ENCODE measurements around the gene CAPN15.
A peak's percentile ranks its signal among the peaks of the same experiment; 100 is the strongest.

The CAPN15 gene

DNA sequence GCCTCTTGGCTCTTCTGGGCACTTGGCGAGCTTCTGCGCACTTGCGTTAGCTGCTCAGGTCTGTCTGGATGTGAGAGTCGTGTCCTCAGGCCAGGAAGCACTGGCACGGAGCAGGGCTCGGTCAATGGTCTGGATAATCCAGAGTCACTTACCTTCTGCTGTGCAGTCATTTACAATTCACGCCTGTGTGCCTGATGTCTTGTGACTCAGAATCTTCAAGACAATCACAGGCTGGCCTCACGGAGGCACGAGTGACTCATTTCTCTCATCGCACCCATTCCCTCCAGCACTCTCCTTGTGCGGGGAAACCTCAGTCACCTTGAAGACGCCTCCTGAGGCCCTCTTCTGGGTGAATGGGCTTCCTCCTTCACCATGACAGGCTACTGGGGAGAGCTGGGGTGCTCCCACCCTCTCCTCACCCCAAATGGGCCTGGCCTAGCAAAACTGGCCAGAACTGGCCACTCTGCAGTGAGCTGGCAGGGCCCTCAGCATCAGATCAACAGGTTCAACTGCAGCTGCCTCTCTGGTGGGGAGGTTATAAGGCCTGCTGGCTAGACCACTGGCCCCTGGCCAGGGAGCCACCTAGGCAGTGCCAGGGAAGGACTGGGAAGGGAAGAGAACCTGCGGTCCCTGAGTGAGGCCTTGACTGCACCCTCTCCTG lies 1.9 kb upstream of the CAPN15 start:
- peak; percentile 67 to 82 (median 71) for DNase-seq (ENCODE audit: low read depth in 3 of 3)

DNA sequence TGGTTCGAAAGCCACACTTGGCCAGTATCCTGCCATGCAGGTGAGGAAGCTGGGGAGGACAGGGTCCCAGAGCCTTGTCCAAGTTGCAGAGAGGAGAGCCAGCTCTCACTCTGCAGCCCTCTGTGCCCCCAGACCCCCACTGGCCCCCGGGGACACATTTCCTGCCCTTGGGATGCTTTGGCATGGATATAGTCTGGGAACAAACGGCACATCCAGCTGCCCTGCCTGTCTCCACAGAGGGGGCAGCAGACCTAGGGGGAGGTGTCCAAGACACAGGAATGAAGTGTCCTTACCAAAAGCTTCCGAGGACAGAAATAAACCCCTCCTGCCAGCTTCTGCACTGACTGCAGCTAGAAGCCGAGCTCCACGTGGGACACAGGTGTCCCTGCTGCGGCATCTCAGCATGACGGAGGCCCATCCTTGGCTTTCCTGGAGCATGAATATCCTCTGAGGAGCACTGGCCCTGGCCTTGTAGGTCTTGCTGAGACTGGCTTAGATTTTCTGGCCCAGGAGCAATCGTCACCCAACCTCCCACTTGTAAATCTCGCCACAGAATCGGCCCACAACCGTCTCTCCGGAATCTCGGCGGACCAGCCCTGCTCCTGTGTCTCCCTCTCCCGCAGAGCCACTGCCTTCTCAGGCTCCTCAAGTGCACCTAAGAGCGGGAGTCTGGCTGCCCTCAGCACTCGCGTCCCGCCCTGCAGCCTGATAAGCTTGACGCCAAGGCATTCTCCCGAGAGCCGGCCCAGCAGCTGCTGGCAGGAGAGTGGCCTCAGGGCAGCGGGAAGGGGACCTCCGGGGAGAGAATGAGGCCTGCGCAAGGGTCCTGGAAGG lies 1.1 kb upstream of the CAPN15 start:
- peak in 1 of 3 donors; percentile 19 for DNase-seq (ENCODE audit: low read depth in 3 of 3)

DNA sequence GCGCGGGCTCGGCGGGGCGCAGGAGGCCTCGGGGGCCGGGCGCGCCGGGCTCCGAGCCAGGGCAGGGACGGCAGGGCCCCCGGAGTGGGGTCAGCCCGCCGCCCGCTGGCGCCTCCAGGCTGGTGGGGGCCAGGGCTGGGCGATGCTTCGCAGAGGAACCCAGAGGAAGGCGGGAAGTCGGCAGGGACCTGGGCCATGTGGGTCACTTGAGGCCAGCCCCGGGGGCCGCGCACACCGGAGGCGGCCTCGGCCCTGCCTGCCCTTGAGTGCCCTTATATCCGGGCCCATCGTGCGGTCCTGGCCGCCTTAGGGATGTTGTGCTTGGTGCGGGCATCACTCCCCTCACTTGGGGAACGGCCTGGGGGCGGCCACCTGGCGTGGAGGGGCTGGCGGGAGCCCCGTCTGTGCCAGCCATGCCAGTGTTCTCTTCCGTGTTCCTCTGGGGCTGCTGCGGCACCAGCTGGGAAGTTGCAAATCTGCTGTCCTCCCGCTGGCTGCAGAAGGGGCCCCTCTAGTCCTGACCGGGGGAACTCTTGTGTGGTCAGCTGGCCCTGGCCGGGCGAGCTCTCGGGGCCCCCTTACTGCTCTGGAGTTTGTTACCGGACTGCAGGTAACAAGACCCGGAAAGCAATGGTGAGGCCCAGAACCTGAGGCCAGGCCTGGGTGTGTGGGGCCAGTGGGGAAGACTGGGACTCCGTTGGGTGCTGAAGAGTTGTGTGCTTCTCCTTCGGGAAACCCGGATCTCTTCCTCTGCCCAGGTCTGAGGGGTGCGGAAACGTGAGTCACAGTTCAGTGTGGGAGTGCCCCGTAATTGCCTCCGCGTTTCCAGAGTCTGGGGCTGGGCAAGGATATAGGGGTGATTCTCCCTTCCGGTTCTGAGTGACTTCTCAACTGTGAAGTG lies 849 bp downstream of the CAPN15 start:
- peak in 1 of 3 donors; percentile 31 for DNase-seq (ENCODE audit: low read depth in 3 of 3)

DNA sequence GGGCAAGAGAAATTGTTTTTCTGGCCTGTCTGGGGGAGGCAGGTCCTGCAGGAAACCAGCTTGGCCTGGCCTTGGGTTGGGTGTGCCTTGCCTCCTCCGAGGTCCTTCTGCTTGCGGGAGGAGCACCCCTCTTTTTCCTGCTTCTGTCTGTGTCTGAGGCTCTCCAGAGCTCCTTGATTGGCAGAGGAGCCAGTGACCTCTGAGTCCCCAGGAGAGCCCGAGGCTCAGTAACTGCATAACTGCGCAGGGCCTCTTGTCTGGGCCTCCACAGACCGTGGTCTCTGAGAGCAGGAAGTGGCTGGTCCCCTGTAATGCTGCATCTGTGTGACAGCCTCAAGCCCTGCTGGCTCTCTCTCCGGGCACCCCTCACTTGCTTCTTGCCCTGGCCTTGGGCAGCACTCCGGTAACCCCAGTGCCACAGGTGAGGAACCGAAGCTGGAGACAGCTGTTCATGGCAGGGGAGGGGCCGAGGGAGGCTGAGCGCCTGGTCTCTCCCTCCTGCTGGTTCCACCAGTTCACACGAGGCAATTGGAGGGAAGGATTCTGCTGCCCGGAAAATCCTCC lies 1.6 kb downstream of the CAPN15 start:
- DNase-seq (ENCODE audit: low read depth in 3 of 3) = no peak

DNA sequence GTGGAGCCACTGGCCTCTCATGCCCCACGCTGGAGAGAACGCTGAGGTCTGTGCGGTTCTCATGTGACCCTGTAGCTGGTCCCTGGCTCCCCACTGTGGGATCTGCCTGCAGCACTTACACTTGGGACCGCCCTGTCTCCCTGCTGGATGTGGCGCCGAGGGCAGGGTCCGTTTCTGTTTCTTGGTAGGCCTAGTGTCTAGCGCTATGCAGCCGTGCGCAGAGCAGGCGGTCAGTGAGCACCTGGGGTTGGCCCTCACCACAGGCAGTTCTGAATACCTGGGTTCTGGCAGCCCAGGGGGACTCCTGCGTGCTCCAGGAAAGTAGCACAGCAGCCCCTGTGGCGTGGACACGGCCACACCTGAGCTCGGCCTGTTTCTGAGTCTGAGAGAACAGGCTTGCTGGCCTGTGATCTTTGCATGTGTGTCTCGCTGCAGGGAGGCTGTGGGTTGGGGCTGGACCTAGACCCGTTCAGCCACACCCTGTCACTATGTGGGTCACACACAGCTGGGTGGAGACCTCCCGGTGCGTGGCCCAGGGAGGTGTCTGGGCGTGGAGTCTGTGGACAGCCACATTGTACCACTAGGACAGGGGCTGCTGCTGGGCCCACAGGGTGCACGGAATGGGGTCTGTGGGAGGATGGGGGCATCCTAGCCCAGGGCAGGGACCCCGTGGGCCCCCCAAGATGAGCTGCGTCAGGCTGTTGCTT lies 2.8 kb downstream of the CAPN15 start:
- no peak for DNase-seq (ENCODE audit: low read depth in 3 of 3)

DNA sequence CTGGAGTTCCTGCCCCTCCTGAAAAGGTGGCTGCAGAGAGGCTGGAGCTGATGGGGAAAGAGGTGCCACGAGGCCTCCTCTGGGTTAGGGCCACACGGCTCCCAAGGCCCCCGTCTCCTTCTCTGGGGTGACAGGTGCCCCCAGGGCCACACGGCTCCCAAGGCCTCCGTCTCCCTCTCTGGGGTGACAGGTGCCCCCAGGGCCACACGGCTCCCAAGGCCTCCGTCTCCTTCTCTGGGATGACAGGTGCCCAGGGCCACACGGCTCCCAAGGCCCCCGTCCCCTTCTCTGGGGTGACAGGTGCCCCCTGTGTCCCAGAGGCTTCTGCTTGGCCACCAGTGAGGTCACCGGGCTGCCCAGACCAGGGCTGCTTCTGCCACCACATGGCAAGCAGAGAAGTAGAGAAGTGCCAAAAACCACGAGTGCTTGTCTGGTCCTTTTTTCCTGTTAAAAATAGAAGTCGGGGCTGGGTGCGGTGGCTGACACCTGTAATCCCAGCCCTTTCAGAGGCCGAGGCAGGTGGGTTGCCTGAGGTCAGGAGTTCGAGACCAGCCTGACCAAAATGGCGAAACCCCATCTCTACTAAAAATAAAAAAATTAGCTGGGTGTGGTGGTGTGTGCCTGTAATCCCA lies 4.1 kb downstream of the CAPN15 start:
- no peak for DNase-seq (ENCODE audit: low read depth in 3 of 3)

DNA sequence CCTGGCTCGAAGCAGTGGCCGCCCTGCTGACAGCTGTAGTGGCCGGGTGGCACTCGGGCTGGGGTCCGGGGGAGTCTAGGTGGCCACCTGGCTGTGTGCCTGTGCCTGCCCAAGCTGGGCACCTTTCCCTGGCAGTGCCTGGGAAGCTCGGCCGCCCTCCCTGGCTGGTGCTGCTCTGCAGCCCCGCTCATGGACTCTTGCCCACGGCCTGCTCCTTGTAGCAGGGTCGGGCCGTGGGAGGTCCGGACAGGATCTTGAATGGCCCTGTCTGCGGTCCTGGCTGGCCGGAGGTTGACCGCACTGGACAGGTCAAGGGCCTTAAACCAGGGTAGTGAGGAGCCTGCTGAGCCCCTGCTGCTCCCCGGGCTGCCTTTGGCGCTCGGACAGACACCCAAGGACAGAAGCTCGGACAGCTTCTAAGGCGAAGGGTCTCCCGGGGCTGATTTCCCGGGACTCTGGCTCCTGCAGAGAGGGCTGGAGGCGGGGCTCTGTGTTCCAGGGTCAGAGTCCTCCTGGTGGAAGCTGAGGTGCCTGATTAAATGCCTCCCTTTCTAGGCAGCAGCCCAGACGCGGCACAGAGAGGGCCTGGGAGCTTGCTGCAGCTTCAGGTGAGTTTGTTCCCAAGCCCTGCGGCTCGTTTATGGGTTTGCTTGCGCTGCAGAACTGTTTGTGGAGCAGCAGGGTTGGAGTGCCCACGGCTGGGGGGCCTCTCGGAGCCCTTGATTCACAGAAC lies 6.0 kb downstream of the CAPN15 start:
- DNase-seq (ENCODE audit: low read depth in 3 of 3) = no peak

DNA sequence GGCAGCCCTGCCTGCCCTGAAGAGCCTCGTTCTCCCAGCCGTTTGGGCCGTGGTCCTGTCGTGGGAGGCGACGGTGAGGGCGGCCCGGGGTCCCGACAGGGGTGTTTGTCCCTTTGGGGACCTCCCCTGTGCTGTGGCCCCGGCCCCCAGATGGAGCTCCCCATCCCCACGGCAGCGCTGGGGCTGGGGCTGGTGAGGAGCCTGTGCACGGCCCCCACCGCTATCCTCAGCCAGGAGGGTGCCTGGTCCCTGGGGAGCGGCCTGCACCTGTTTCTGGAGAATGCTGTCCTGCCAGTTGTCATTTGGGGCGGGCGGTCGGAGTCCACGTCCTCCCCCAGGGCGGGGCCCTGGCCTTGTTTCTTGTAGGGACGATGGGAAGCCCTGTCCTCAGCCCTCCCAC lies 6.6 kb downstream of the CAPN15 start:
- DNase-seq (ENCODE audit: low read depth in 3 of 3) = no peak

DNA sequence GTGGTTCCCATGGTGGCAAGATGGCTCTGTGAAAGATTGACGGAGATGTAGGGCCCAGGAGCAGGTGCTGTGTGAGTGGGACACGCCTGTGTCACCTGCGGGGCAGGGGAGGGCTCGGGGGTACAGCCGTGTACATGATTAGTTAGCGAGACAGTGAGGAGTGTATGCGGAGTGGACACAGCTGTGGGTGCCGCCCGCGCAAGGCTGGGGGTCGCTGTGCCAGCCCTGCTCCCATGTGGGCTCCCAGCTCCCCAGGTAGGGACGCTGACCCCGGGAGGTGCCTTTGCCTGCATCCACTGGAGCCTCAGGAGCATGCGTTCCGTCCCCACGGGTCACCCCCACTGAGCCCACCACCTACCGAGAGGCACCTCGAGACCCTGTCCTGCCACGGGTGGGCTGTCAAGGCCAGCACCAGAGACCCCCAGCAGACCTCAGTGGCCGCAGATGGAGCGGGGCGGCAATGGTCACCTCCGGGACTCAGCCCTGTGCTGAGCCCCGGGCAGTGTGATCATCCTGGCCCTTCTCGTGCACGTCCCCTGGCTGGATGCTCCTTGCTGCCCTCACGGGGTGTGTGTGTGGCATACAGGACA lies 7.4 kb downstream of the CAPN15 start:
- no peak for DNase-seq (ENCODE audit: low read depth in 3 of 3)

DNA sequence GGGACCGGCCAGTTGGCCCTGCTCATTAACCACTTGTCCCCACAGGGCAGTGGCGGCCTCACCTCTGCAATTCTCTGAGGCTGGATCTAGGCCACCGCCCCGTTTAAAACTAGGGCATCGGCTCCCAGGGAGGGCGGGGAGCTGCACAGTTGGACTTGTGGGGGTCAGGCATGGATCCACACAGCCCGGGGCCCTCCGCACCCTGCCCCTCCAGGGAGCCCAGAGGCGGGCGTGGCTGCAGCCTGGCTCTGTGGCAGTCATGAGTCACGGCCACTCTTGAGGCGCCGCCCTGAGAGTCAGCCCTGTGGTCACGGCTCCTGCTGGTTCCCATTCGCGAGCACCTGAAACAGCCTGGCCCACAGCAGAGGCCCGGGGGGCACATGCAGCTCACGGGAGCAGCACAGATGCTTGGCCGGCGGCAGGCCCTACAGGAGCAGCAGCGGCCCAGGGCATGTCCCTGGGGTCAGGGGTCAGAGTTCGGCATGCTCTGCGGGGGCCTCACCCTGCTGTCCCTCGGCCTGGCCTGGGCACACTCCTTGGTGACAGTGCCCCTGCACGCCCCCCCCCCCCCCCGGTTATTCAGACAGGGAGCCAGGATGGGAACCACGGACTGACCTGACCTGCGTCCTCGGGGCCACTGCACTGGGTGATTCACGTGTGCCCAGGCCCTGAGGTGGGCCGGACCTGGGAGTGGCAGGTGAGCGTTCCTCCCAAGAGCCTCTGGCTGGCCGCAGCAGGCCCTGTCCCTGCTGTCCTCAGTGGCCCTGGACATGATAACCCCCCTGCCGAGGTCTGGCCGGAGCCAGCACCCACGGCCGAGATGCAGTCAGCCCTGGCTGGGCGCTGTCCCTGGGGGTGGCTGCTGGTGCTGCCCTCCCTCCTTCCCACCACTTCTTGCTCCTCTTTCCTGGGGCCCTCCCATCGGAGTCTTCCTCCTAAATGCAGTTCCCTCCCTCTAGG lies 8.2 kb downstream of the CAPN15 start:
- no peak for DNase-seq (ENCODE audit: low read depth in 3 of 3)

DNA sequence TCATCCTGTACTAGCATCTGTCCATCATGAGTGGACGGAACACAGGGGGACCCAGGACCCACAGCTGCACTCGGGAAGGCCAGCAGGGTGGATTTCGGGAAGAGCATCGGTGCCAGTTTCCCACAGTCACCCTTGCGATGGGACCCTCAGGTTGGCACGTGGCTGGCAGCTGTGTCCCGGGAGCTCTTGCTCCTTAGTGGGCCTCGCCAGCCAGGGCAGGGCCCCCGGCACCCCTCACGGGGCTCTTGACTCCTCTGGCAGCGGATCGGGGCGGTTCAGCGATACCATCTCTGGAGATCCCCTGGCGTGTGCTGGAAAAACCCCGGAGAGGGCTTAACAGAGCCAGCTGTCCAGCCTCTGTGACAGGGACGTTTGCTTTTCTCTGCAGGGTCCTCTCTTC lies 9.2 kb downstream of the CAPN15 start:
- DNase-seq (ENCODE audit: low read depth in 3 of 3) = no peak

DNA sequence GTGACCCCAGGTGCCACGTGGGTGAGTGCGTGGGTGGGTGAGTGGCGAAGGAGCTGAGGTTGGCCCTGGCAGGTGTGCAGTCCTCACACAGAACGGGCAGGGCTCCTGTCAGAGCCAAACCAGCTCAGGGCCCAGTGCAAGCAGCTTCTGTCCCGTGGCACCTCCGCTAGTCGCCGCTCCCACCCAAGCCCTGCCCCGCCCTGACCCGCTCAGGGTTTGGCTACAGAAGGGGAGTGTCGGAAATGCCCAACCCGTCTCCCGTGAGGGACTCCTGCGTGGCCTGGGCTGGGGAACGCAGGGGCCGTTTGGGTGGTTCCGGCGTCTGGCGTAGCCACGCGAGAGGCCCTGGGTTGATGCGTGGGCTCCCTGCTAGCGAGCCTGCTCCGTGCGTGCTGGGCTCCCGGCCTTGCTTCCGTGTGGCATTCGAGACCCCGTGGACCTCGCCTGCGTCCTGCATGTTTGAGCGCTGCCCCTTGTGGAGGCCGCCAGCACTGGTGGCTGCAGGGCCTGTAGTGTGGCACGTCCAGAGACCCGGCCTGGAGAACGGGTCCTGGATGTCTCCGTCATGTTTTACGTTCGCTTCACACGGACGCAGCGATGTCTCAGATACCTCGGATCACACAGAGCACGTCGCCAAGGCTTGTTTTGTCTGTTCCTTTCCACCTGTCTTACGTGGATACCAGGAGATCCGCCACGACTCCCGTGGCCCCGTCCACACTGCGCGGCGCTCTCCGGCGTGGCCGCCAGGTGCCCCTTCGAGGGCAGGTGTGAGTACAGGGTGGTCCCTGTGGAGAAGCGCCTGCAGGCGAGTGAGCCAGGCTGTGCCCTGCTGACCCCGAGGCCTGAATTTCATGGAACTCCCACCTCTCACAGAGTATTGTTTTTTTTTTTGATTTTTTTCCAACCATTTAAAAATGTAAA lies 10.2 kb downstream of the CAPN15 start:
- no peak for DNase-seq (ENCODE audit: low read depth in 3 of 3)

DNA sequence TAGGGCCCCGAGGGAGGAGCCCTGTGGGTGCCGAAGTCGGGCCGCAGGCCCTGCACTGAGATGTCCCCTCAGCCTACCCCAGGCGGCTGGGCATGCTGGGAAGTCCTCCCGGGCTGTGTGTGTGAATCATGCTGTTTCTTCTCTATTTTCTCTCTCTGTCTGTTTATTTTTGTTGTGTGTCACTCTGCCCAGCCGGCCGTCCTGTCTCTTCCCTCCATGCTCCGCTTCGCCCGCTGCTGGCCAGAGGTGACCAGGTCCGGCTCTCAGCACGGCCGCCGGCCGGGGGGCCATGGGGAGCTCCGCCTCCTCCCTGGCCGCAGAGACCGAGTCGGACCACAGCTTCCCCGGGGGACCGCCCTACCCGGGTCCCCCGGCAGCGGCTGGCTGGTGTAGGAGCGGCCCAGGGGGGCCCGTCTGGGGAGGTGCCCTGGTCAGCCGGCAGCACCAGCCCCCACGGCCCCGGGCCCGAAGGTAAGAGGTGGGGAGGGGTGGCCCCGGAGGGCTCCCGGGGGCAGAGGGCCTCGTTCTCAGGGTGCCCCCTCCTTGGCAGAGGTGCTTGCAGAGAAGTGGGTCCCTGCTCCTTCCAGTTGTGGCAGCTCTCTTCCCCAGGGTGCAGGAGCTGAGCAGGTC lies 12.5 kb downstream of the CAPN15 start:
- DNase-seq (ENCODE audit: low read depth in 3 of 3) = no peak

DNA sequence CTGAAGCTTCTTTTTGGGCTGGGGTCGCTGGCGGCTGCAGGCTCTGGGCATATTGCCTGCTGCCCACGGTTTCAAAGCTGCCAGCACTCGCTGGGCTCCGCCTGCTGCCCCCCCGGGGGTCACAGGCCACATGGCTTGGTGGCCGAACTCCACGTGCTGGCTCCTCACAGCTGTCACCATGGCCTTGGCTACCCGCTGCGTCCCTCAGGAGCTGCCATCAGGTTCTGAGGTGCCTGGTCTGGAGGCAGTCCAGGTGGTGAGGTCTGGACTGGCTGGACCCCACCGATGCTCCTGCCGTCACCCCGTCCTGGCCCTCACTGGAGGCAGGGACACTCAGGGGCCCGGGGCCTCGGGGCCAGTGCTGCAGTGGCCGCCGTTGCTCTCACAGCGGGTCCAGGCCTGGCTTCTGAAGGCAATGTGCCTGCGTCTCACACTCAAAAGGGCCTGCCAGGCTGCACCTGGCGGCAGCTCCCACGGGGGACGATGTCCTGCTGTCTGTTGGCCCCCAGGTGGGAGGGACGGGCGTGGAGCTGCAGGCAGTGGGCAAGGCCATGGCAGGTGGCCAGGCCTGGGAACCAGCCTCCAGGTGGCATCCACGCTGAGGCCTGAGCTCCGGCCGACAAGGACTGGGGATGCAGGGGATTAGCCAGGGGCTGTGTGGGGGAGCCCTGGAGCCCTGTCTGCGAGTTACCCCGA lies 13.3 kb downstream of the CAPN15 start:
- no peak for DNase-seq (ENCODE audit: low read depth in 3 of 3)

DNA sequence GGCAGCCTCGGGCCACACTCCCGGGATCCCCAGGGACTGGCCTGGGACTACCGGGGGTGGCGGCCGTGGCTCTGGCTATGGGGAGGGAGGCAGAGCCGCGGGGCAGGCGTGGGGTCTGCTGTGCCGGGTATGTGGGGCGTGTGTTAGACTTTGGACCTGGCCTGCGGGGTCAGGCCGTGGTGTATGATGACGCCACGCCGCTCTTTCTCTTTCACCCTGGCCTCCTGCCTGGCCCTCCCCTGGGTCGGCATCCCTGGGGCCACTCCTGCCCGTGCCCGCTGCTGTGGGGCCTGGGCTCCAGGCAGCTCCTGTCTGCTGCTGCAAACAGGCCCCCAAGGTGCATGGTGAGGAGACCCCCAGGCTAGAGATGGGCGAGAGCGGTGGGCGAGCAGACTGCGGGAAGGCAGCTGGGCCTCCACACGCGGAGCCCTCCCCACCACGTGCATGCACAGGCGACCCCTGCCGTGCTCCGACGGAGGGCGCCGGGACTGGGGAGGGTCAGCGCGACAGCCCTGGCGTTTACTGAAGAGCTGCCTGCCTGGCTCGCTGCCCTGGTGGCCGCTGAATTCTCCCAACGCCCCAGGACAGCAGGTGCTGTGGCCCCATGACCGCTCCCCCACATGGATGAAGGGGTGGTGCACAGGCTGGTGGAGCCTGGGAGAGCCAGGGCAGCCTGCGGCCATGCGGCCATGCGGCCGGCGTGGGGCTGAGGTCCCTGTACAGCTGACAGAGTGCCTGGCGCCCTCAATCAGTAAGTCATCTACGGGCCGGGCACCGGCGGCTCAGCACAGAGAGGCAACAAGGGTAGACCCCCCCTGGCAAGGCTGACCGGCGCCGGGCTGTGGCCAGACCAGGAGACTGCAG lies 16.0 kb downstream of the CAPN15 start:
- no peak for DNase-seq (ENCODE audit: low read depth in 3 of 3)

Measured in stimulated activated CD4-positive, alpha-beta T cell treated with anti-CD3 and anti-CD28 coated beads, TNF-alpha, amount 100 ng/mL, for 48 hours (primary cell).